IMR-90 (cell line): ENCODE measurements around the gene PDF. TPM values are rescaled to one million over a fixed set of nuclear protein-coding genes. Genes with fewer than 3 reads are reported as not detected.

ENCODE experiments used
- ATAC-seq: fragments of 200-7000 bp; cut with Tn5 transposase; 2 replicates; pipeline ENCODE4 v1.9.1; 2020; ENCODE audit warnings: low read depth, mild to moderate bottlenecking, moderate library complexity
- BruUV-seq: library from RNA; stranded (reverse); fragments of 400-500 nt; replicated peaks from 2 replicates; lab custom pipeline; 2021; lab: Mats Ljungman, UMichigan
- CTCF ChIA-PET: fragments of 300-600 bp; formaldehyde crosslinking; extraction: SDS; loops from one replicate; lab custom pipeline; 2021; ENCODE audit warnings: antibody characterized with exemption; lab: Yijun Ruan, JAX
- POLR2A ChIA-PET: fragments of 300-600 bp; sonication (Branson Sonifier 250); formaldehyde crosslinking; loops from one replicate; lab custom pipeline; 2022; ENCODE audit warnings: antibody characterized with exemption; ENCODE audit not compliant: unreplicated experiment; lab: Charles Lee
- DNase-seq: peaks from one replicate; pipeline ENCODE4 v3.0.0; 2013
- H2AFZ ChIP-seq: replicated peaks from 2 replicates; pipeline ENCODE3; 2013; ENCODE audit warnings: low read length, mild to moderate bottlenecking; ENCODE audit not compliant: poor library complexity
- H2AK5ac ChIP-seq: 2 replicates; pipeline ENCODE4 v1.6.1; 2013; ENCODE audit warnings: low read depth, low read length, inconsistent platforms
- H2AK9ac ChIP-seq: replicated peaks from 2 replicates; pipeline ENCODE3; 2013; ENCODE audit warnings: mild to moderate bottlenecking, low read depth, low read length, moderate library complexity; ENCODE audit not compliant: poor library complexity
- H2BK120ac ChIP-seq: 2 replicates; pipeline ENCODE4 v1.6.1; 2013; ENCODE audit warnings: low read depth, low read length, inconsistent platforms
- H2BK15ac ChIP-seq: 3 replicates; pipeline ENCODE4 v1.6.1; 2013; ENCODE audit warnings: low read depth, low read length, inconsistent platforms
- H2BK20ac ChIP-seq: 2 replicates; pipeline ENCODE4 v1.6.1; 2013; ENCODE audit warnings: low read depth, mild to moderate bottlenecking, inconsistent platforms, low read length, moderate library complexity
- H2BK5ac ChIP-seq: 2 replicates; pipeline ENCODE4 v1.6.1; 2013; ENCODE audit warnings: mild to moderate bottlenecking, low read depth, low read length, inconsistent platforms; ENCODE audit not compliant: poor library complexity, severe bottlenecking
- H3K14ac ChIP-seq: replicated peaks from 2 replicates; pipeline ENCODE4 v1.6.1; 2013; ENCODE audit warnings: low read depth, low read length, inconsistent platforms
- H3K18ac ChIP-seq: 2 replicates; pipeline ENCODE4 v1.6.1; 2013; ENCODE audit warnings: low read depth, low read length, control low read depth
- H3K23ac ChIP-seq: 2 replicates; pipeline ENCODE4 v1.6.1; 2013; ENCODE audit warnings: low read depth, low read length, inconsistent platforms
- H3K27ac ChIP-seq: 2 replicates; pipeline ENCODE4 v1.5.1; 2013; ENCODE audit warnings: mild to moderate bottlenecking, control low read depth, low read length; ENCODE audit not compliant: insufficient read depth
- H3K27me3 ChIP-seq: 2 replicates; pipeline ENCODE4 v1.6.1; 2013; ENCODE audit warnings: low read length; ENCODE audit not compliant: control insufficient read depth, insufficient read depth
- H3K36me3 ChIP-seq: 2 replicates; pipeline ENCODE4 v1.6.1; 2013; ENCODE audit warnings: low read length, mixed read lengths; ENCODE audit not compliant: control insufficient read depth, insufficient read depth
- H3K4ac ChIP-seq: 2 replicates; pipeline ENCODE4 v1.6.1; 2013; ENCODE audit warnings: low read depth, low read length, inconsistent platforms
- H3K4me1 ChIP-seq: 2 replicates; pipeline ENCODE4 v1.6.1; 2013; ENCODE audit warnings: low read length, mixed read lengths; ENCODE audit not compliant: control insufficient read depth, insufficient read depth
- H3K4me2 ChIP-seq: 2 replicates; pipeline ENCODE4 v1.6.1; 2013; ENCODE audit warnings: low read depth, mild to moderate bottlenecking, control low read depth, low read length, moderate library complexity
- H3K4me3 ChIP-seq: 2 replicates; pipeline ENCODE4 v1.5.1; 2013; ENCODE audit warnings: low read depth, mild to moderate bottlenecking, control low read depth, low read length, moderate library complexity; ENCODE audit not compliant: insufficient read depth
- H3K56ac ChIP-seq: 2 replicates; pipeline ENCODE4 v1.6.1; 2013; ENCODE audit warnings: low read length, inconsistent platforms; ENCODE audit not compliant: insufficient read depth; ENCODE audit errors: extremely low read depth
- H3K79me1 ChIP-seq, 2 experiments: 2 replicates each; pipeline ENCODE4 v1.6.1; 2013; ENCODE audit warnings: low read length in 2 of 2, inconsistent platforms in 1 of 2, low read depth in 1 of 2
- H3K9ac ChIP-seq: 2 replicates; pipeline ENCODE4 v1.6.1; 2013; ENCODE audit warnings: low read depth, low read length, control low read depth
- H3K9me1 ChIP-seq: 2 replicates; pipeline ENCODE4 v1.6.1; 2013; ENCODE audit warnings: low read length, inconsistent platforms; ENCODE audit not compliant: insufficient read depth
- H3K9me3 ChIP-seq: 2 replicates; pipeline ENCODE4 v1.6.1; 2013; ENCODE audit warnings: low read length; ENCODE audit not compliant: control insufficient read depth, insufficient read depth
- H4K20me1 ChIP-seq: 2 replicates; pipeline ENCODE4 v1.6.1; 2013; ENCODE audit warnings: low read length, inconsistent platforms; ENCODE audit not compliant: insufficient read depth
- H4K5ac ChIP-seq: 2 replicates; pipeline ENCODE4 v1.6.1; 2013; ENCODE audit warnings: mild to moderate bottlenecking, low read depth, low read length, control low read depth
- H4K8ac ChIP-seq, 2 experiments: 2 replicates each; pipeline ENCODE4 v1.6.1; 2013; ENCODE audit warnings: low read depth in 2 of 2, low read length in 2 of 2, control low read depth in 1 of 2, inconsistent platforms in 1 of 2
- H4K91ac ChIP-seq: 2 replicates; pipeline ENCODE4 v1.6.1; 2013; ENCODE audit warnings: low read depth, low read length, inconsistent platforms; ENCODE audit not compliant: insufficient read depth
- CEBPB ChIP-seq: IDR thresholded peaks from 2 replicates; pipeline ENCODE4 v1.6.1; 2012; ENCODE audit warnings: low read depth, low read length, improper control_type of control experiment
- RAD21 ChIP-seq: IDR thresholded peaks from 2 replicates; pipeline ENCODE4 v1.6.1; 2012; ENCODE audit warnings: low read length, improper control_type of control experiment
- WGBS, 2 experiments: methylation state at CpG; one replicate each; pipeline versions ENCODE4 v1.1.5 to v1.1.7; 2013; ENCODE audit warnings: missing lambda C conversion rate in 2 of 2; ENCODE audit not compliant: insufficient read length in 1 of 2; ENCODE audit errors: extremely low coverage in 2 of 2; 5-methylcytosine and 5-hydroxymethylcytosine counted together
- dilution Hi-C: fragments of 300-500 bp; cut with HindIII; formaldehyde crosslinking; loops from one replicate; pipeline ENCODE4 v1.14.3; 2018; ENCODE audit warnings: low sequenced_read_pairs; ENCODE audit not compliant: unreplicated experiment
- in situ Hi-C: fragments of 300-500 bp; cut with MboI; formaldehyde crosslinking; loops from 3 replicates; pipeline ENCODE4 v1.14.3; 2019; ENCODE audit warnings: low sequenced_read_pairs, inconsistent platforms, mixed read lengths
- intact Hi-C: fragments of 100-400 bp; cut with micrococcal nuclease; formaldehyde crosslinking; loops from 2 replicates; pipeline ENCODE4 v1.10.0; 2022
- polyA plus RNA-seq, 3 experiments: library from polyadenylated mRNA; depleted of rRNA; stranded (reverse); fragments of >200 nt; gene quantifications; 2 replicates each; pipeline ENCODE4 v1.2.3, GENCODE V29; 2012; ENCODE audit warnings: low replicate concordance in 1 of 3
- total RNA-seq: library from RNA; depleted of rRNA; stranded (reverse); fragments of >200 nt; gene quantifications from 2 replicates; pipeline ENCODE4 v1.2.3, GENCODE V29; 2012

Gene PDF
- total and polyA plus RNA-seq, 2 of the 4 experiments (the other 2 are of a cell fraction): 4.5 to 6.4 TPM

DNA sequence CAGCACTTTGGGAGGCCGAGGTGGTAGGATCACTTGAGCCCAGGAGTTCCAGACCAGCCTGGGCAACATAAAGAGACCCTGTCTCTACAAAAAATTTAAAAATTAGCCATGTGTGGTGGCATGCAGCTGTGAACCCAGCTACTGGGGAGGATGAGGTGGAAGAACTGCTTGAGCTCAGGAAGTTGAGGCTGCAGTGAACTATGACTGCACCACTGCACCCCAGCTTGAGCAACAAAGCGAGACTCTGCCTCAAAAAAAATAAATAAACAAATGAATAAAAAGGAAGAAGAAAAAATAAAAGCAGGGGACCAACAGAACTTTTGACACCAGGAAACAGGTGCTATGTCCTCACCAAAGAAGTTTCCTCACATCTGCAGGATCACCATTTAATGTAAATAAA is 41.2 kb upstream of the PDF start:
- no peak overlapping the region for H2BK120ac ChIP-seq
- TF ChIP-seq RAD21: no peak
- TF ChIP-seq CEBPB: no peak
- no TSS peak for BruUV-seq
- intact Hi-C loops: no loop called here
- no peak overlapping the region for H2BK15ac ChIP-seq
- no peak overlapping the region for H3K23ac ChIP-seq
- dilution Hi-C loops: no loop called here
- no peak overlapping the region for H4K5ac ChIP-seq
- H3K9me3 ChIP-seq: no peaks in the 10 kb centered on the region
- no peaks in the 10 kb centered on the region for H3K4me1 ChIP-seq
- in situ Hi-C loops: no loop called here
- no peaks in the 10 kb centered on the region for H3K27me3 ChIP-seq
- peaks cover 37% of the 10 kb centered on the region for H3K36me3 ChIP-seq
- no peak overlapping the region for H2AK9ac ChIP-seq
- ATAC-seq (no peak), DNase-seq (no peak)
- H3K18ac ChIP-seq: no peak overlapping the region
- no peak overlapping the region for H2BK5ac ChIP-seq
- H3K4me2 ChIP-seq: no peak overlapping the region
- H3K79me1 ChIP-seq: peaks cover 34 to 47% of the 10 kb centered on the region in 2 experiments
- WGBS, 2 experiments: no CpG with 5 or more reads among the region's 2 CpGs
- H3K27ac ChIP-seq: no peak overlapping the region
- H3K9me1 ChIP-seq: peaks cover 9% of the 10 kb centered on the region; the same call in 1 of the 2 replicates
- ChIA-PET CTCF (no interaction called here), POLR2A (no interaction called here)
- H3K4ac ChIP-seq: no peak overlapping the region
- 0 out of 2 replicates have a peak, but pooled peaks cover 5% of the 10 kb centered on the region for H4K20me1 ChIP-seq
- H3K4me3 ChIP-seq: no peak overlapping the region
- H3K9ac ChIP-seq: no peak overlapping the region
- H4K8ac ChIP-seq: no peak overlapping the region
- no peak overlapping the region for H2AFZ ChIP-seq
- H2BK20ac ChIP-seq: no peak overlapping the region
- H3K14ac ChIP-seq: no peak overlapping the region
- no peak overlapping the region for H3K56ac ChIP-seq
- no peak overlapping the region for H4K91ac ChIP-seq
- no peak overlapping the region for H2AK5ac ChIP-seq
